ENCODE measurements around the gene KRT1. TPM values are rescaled to one million over a fixed set of nuclear protein-coding genes. Genes with fewer than 3 reads are reported as not detected.
"Not testable (repeated sequence)": the region's sequence is repeated elsewhere in the genome, so short reads cannot be mapped to it uniquely, and the experiment has no call there.

The KRT1 gene
- not detected in 2 replicates for total RNA-seq (2014; rRNA removed; shearing (Covaris generic))

DNA sequence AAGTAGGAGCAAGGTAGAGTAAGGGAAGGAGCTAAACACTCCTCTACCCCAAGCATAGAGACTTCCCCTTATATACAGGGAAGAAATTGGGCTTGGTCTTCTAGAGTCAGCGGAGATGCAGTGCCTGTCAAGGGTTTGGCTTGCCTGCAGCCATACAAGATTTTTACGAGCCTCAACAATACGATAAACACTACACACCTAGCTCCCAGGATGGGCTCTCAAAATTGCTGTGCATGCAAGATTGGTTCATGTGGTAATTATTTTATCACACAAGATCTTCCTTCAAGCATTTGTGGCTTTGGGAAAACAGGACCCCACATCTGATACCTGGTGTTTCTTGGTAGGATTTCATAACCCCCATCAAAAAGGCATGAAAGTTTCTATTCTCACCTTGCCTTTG lies at the start of gene KRT1:
Gene KRT1 (minus strand): TSS at position 45 of the 400 bp plus-strand sequence. CDS start 59 bp downstream, outside the sequence.
- DNase-seq (ENCODE audit: low spot score), result no peak

DNA sequence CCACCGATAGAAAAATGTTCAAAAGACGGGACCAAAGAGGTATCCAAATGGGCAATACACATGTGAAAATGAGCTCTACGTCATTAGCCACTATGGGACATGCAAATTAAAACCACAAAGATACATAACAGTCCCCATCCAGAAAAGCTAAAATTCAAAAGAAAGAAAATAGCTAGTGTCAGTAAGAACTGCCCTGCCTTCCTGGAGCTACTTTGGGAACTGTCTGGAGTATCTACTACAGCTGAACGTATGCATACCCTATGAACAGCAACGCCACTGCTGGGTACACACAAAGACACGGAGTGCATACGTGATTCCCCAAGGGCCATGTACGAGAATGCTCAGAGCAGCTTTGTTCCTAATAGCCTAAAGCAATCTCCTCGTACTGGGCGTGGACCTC lies 48.9 kb upstream of the KRT1 start:
- no peak for DNase-seq (ENCODE audit: low spot score)

DNA sequence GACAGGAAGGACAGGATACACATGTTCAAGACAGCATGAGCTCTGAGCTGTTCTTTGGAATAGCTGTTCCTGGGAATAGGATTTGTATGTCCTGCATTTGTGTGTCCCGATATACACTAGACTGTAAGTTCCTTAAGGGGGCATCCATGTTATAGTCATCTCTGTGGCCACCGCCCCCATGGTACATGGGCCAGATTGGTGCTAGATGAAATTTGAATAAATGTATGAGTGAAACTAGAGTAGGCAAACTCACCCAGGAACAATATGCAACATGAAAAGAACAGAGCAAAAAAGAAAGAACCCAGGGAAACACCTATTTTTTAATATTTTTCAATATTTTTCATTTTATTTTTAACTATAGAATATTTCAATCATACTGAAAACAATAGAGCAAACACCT lies 48.2 kb upstream of the KRT1 start:
- DNase-seq (ENCODE audit: low spot score), result no peak

DNA sequence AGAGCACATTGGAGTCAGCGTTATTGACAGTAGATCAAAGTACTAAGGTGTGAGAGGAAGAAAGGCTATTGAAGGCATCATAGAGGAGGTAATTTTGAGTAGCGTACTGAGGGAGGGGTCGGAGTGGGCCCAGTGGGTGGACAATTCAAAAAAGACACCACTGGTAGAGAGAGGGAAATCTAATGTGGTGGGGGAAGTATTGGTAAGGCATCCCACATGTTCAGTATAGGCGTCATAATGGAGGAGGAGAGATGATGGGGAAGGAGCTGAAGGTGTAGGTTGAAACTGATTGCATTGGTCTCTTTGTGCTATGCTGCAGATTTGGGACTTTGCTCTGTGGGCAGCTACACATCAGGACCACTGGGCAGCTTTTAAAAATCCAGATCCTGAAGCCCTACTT lies 46.8 kb upstream of the KRT1 start:
- no peak for DNase-seq (ENCODE audit: low spot score)

DNA sequence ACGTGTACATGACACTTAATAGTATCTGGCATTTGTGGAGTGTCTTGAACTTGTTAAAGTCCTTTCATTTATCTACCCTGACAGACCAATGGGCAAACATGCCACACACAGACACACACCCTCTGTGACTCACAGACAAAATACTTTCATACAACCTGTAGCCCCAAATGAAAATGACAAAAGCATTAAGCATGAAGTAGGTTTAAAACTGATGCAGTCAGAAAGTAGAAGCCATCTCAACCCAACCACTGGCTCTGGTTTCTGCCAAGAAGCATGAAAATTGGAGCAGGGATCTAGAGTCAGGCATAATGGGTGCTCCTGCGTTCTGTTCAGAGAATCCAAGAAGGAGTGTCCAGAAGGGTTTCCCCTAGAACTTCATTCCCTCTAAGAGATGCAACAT lies 46.2 kb upstream of the KRT1 start:
- no peak for DNase-seq (ENCODE audit: low spot score)

DNA sequence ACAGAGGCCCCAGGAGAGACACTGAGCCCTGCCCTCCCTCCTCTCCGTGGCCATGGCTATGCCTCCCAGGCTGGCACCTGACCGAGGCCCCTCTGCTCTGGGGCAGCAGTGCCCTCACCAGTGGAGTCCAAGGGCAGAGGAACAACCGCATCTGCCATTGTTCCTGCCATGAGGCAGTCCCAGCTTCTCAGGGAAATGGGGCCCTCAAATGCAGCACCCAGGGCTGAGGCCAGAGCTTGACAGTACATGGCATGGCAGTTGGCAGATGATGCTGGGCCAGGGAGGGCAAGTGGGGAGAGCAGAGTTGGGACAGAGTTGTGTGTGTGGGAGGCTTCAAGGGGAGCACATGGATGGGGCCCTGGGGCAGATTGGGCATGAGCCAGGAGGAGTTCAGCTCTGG lies 44.2 kb upstream of the KRT1 start:
- no peak for DNase-seq (ENCODE audit: low spot score)

GRCh38 chr12:52722680-52723079 lies 42.5 kb upstream of the KRT1 start:
- DNase-seq (ENCODE audit: low spot score), result no peak

DNA sequence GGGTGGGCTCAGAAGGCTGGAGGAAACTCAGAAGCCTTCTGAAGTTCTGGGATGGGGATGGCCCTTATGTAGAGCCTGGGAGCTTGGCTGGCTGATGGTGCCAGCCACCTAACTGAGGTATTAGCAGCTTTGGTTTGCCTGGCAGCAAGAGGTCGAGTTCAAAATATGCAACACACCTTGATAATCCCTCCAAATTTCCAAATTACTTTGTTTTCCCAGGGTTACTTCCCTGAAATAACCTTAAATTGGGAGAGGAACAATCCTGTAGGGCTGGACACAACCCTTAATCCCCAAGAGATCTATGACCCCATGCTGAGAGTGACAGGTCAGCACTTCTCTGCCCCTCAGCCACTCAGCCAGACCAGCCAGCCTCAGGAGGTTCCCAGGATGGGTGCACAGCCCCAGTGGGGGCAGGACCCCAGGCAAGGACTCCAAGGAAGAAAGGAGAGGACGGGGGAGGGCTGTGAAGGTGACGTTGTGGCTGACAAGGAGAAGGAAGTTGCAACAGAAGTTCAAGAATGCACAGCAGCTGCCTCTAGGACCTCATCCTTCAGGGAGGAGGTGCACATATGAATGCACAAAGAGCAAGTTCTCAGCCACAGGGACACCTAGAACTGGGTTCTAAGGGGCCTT lies 41.7 kb upstream of the KRT1 start:
- no peak for DNase-seq (ENCODE audit: low spot score)

DNA sequence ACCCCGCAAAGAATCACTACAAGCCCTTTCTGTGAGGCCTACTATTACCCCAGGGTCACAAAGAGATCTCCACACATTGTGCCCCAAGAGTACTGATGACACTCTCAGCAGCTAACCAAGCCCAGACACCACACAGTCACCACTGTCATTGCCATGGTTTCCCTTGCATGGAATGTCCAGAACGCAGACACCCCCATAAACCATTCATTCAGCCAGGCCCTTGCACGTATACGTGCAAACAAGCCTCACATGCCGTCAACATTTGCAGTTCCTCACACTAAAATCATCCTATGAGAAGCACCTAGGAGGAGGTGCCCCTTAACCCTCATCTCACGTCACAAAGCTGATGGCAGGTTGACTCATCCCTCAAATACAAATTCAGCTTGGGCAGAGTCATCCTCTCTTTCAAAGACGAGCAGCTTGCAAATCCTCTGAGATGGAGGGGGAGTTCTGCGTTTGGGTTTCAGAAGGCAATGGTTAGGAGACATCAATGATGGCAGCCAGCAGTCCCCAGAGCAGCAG lies 40.2 kb upstream of the KRT1 start:
- no peak for DNase-seq (ENCODE audit: low spot score)

- DNase-seq (ENCODE audit: low spot score), result no peak
Observed at GRCh38 chr12:52716061-52716460, 35.9 kb upstream of the KRT1 start.

- peak; percentile 80 for DNase-seq (ENCODE audit: low spot score)
Observed at GRCh38 chr12:52715416-52715815, 35.2 kb upstream of the KRT1 start.

GRCh38 chr12:52714887-52715281 lies 34.7 kb upstream of the KRT1 start:
- DNase-seq (ENCODE audit: low spot score), result no peak

- DNase-seq (ENCODE audit: low spot score), result no peak
Observed at GRCh38 chr12:52713960-52714886, 34.0 kb upstream of the KRT1 start.

- DNase-seq (ENCODE audit: low spot score), result not testable (repeated sequence)
Observed at GRCh38 chr12:52712122-52712521, 31.9 kb upstream of the KRT1 start.

DNA sequence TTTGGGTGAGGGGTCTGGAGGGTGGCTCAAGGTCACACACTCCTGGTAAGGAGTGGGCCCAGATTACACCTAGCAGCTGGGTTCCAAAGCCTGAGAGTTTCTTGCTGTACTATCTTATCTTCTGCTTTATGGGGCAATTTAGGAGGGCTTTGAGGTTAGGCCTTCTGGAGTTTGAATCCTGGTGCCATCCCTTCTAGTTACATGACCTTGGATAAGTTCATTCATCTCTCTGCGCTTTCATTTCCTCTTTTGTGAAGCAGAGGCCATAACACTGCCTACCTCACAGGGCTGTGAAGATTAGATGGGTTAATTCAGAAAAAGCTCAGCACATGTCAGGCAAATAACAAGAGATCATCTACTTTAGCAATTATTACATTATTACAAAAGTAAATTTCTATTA lies 30.5 kb upstream of the KRT1 start:
- no peak for DNase-seq (ENCODE audit: low spot score)

DNA sequence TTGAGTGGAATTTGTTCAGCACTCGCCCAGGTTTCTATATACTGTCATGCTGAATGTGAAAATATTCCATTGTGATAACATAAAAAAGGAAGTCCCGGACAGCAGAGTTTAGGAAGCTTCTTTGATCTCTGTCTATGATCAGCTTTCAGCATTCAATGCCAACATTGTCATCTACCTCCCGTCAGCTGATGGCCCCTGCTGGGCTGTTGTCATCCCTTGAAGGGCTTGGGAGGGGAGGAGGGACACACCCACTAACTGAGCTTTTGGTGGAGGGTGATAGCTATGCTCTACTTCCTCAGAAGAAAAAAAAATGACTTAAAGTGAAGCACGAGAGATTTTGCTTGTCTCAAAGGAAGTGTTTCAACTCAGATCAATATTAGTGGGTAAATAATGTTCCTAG lies 27.8 kb upstream of the KRT1 start:
- DNase-seq (ENCODE audit: low spot score), result no peak

GRCh38 chr12:52704464-52704863 lies 24.3 kb upstream of the KRT1 start:
- DNase-seq (ENCODE audit: low spot score), result no peak

- no peak for DNase-seq (ENCODE audit: low spot score)
Observed at GRCh38 chr12:52703878-52704277, 23.7 kb upstream of the KRT1 start.

DNA sequence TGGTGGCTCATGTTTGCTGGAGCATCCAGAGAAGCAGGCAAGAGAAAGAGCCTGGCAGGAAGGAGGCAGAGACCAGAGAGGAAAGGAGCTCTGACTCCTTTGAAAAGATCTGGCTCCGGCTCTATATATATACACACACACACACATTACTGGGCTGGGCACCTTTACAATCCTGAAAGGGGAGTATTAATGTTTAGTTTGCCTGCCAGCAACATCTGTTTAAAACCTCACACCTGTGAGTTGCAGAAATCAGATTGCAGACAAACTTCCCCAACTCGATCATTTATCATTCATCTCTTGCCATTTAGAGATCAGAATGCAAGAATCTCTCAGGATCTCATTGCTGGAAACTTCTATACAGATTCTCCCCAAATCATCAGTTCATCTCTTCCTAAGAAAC lies 23.2 kb upstream of the KRT1 start, which contains the start of gene KRT77:
Gene KRT77 (minus strand): TSS at position 101 of the 400 bp plus-strand sequence. CDS start 90 bp downstream, at position 11.
- DNase-seq (ENCODE audit: low spot score), result no peak

DNA sequence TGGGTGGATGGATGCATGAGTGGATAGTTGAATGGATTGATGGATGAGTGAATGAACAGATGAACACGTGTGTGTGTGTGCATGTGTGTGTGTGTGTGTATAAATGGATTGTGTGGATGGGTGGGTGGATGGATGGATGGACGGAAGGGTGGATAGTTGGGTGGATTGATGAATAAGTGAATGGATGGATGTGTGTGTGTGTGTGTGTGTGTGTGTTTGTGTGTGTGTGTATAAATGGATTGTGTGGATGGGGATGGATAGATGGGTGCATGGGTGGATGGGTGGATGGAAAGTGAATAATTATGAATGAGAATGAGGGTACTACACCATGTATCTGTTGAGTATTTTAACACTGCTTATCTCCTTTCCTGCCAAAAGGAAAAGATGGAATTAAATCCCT lies 22.1 kb upstream of the KRT1 start:
- no peak for DNase-seq (ENCODE audit: low spot score)

DNA sequence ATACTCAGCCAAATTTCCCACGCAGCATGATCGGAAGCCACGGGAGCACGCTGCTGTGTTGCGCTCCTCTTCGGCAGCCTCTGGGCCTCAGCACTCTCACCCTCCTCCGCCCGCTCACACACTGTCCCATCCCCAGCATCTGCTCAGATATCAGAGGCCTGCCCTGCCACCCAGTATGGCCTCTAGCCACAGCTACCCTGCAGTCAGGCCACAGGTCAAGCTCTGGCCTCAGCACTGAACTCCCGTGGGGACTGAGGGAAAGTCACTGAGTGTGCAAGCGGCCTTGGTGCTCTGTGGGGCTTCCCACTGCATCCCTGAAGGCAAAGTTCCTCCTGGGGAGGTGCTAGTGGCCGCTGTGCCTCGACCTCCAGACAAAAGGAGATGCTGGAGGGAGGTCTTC lies 21.1 kb upstream of the KRT1 start:
- DNase-seq (ENCODE audit: low spot score), result no peak

DNA sequence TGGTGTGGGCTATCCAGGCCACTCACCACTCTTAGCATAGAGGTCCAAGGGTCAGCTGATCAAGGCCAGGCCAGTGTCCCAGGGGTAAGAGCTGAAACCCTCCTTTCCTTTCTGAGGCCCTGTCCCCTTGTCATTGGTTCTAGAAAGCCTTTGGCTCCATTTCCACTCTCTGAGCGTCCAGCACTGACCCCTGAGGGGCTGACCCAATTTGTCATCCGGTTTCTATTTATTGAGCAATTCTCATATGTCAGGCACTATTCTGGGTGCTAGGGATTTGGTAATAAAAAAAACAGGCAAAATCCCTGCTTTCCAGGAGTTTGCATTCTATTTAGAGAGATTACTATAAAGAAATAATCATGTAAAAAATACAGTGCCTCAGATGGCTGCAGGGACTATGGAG lies 19.8 kb upstream of the KRT1 start:
- DNase-seq (ENCODE audit: low spot score), result no peak

GRCh38 chr12:52699373-52699772 lies 19.2 kb upstream of the KRT1 start:
- DNase-seq (ENCODE audit: low spot score), result no peak
